HepG2 (cell line): ENCODE measurements around the gene HERC6. TPM values are rescaled to one million over a fixed set of nuclear protein-coding genes. Genes with fewer than 3 reads are reported as not detected.

Source experiments
- ATAC-seq: fragments of 200-7000 bp; cut with Tn5 transposase; 3 replicates; pipeline ENCODE4 v1.9.1; 2020; ENCODE audit warnings: mild to moderate bottlenecking, moderate library complexity
- BruUV-seq: library from RNA; stranded (reverse); fragments of 400-500 nt; replicated peaks from 2 replicates; lab custom pipeline; 2021; lab: Mats Ljungman, UMichigan
- CTCF ChIA-PET: fragments of 300-600 bp; formaldehyde crosslinking; extraction: SDS; loops from one replicate; lab custom pipeline; 2021; ENCODE audit warnings: low total read pairs, inconsistent platforms, low intra/inter-chr PET ratio; lab: Yijun Ruan, JAX
- POLR2A ChIA-PET: fragments of 350-600 bp; sonication (Branson Sonifier 250); formaldehyde crosslinking; loops from one replicate; lab custom pipeline; 2020; ENCODE audit warnings: antibody characterized with exemption, inconsistent platforms; lab: Yijun Ruan, JAX
- DNase-seq: peaks from one replicate; pipeline ENCODE4 v3.0.0-alpha.2; 2015; ENCODE audit warnings: low spot score
- FAIRE-seq: peaks from 3 replicates; lab custom pipeline; 2011; peaks lifted over from hg19 to GRCh38; lab: Jason Lieb, UNC
- H2AFZ ChIP-seq: one replicate; pipeline ENCODE4 v1.6.1; 2011; ENCODE audit warnings: low read length, inconsistent platforms
- H3K27ac ChIP-seq: fragments of 300-600 bp; 3 replicates; pipeline ENCODE4 v1.8.0; 2011; ENCODE audit warnings: mixed run types, mild to moderate bottlenecking, mixed read lengths, low read length, inconsistent platforms; ENCODE audit not compliant: insufficient read depth; ENCODE audit errors: extremely low read length
- H3K27me3 ChIP-seq, 2 experiments: fragments of 200-600 bp in 1 of 2; 2 replicates in 1 of 2; 3 replicates in 1 of 2; pipeline versions ENCODE4 v1.6.0 to v1.8.0; 2011; ENCODE audit warnings: low read length in 2 of 2, mild to moderate bottlenecking in 2 of 2, moderate library complexity in 2 of 2, inconsistent platforms in 1 of 2; ENCODE audit not compliant: insufficient read depth in 2 of 2, control insufficient read depth in 1 of 2
- H3K36me3 ChIP-seq, 2 experiments: fragments of 200-600 bp in 1 of 2; replicated peaks in 1 of 2; 2 replicates in 1 of 2; 3 replicates in 1 of 2; pipeline versions ENCODE4 v1.5.1 to v1.8.0; 2011; ENCODE audit warnings: low read length in 2 of 2, inconsistent platforms in 1 of 2; ENCODE audit not compliant: insufficient read depth in 2 of 2, control insufficient read depth in 1 of 2
- H3K4me1 ChIP-seq: 2 replicates; pipeline ENCODE4 v1.5.1; 2012; ENCODE audit warnings: low read length, inconsistent platforms; ENCODE audit not compliant: insufficient read depth
- H3K4me2 ChIP-seq: 2 replicates; pipeline ENCODE4 v1.6.0; 2011; ENCODE audit warnings: low read depth, low read length, inconsistent platforms
- H3K4me3 ChIP-seq, 3 experiments: fragments of 200-600 bp in 1 of 3; sonication (generic), shearing (Covaris generic) in 1 of 3; replicated peaks in 1 of 3; 2 replicates each; pipeline ENCODE4 v1.5.1; 2011 to 2016; ENCODE audit warnings: low read length in 3 of 3, inconsistent platforms in 2 of 3, low read depth in 2 of 3, mild to moderate bottlenecking in 2 of 3, control low read depth in 1 of 3, mixed read lengths in 1 of 3; ENCODE audit not compliant: insufficient read depth in 1 of 3
- H3K79me2 ChIP-seq: one replicate; pipeline ENCODE4 v1.6.1; 2011; ENCODE audit warnings: low read length, inconsistent platforms; ENCODE audit not compliant: insufficient read depth
- H3K9ac ChIP-seq: 2 replicates; pipeline ENCODE4 v1.6.0; 2011; ENCODE audit warnings: mild to moderate bottlenecking, low read depth, low read length, inconsistent platforms; ENCODE audit not compliant: insufficient read depth
- H3K9me3 ChIP-seq: 2 replicates; pipeline ENCODE4 v1.5.1; 2012; ENCODE audit warnings: mild to moderate bottlenecking, low read length
- H4K20me1 ChIP-seq: 2 replicates; pipeline ENCODE4 v1.6.0; 2011; ENCODE audit warnings: inconsistent platforms, mild to moderate bottlenecking, low read length, moderate library complexity; ENCODE audit not compliant: insufficient read depth
- HNRNPK ChIP-seq: fragments of 200-400 bp; formaldehyde crosslinking; IDR thresholded peaks from 2 replicates; pipeline ENCODE4 v1.6.1; 2018; ENCODE audit warnings: low read length, low read depth, moderate library complexity, mild to moderate bottlenecking; ENCODE audit not compliant: poor library complexity, severe bottlenecking
- MAFK ChIP-seq, 2 experiments: IDR thresholded peaks in 1 of 2; conservative IDR thresholded peaks in 1 of 2; 2 replicates each; pipeline ENCODE4 v1.6.1; 2011; ENCODE audit warnings: improper control_type of control experiment in 2 of 2, low read length in 2 of 2
- ZBTB7A ChIP-seq: sonication (generic); formaldehyde crosslinking; IDR thresholded peaks from 2 replicates; pipeline ENCODE4 v1.8.0; 2022; ENCODE audit warnings: mild to moderate bottlenecking, missing genetic modification reagents
- WGBS: methylation state at CpG from one replicate; pipeline ENCODE4 v1.1.6; 2017; ENCODE audit warnings: low lambda C conversion rate; 5-methylcytosine and 5-hydroxymethylcytosine counted together
- in situ Hi-C: cut with HindIII; loops from 2 replicates; pipeline ENCODE4 v1.10.0; 2017; ENCODE audit warnings: low pct_unique_long_range_greater_than_20kb; ENCODE audit not compliant: extremely low pct_ligation_motif_present
- intact Hi-C: fragments of 100-400 bp; cut with micrococcal nuclease; formaldehyde crosslinking; loops from one replicate; pipeline ENCODE4 v1.10.0; 2022; ENCODE audit not compliant: unreplicated experiment
- polyA plus RNA-seq, 8 experiments: library from polyadenylated mRNA; depleted of rRNA in 3 of 8; stranded (reverse) in 7 of 8; unstranded in 1 of 8; fragments of >200 nt; fragmentation: Illumina TruSeq in 4 of 8; extraction: Trizol in 4 of 8; gene quantifications; 2 replicates each; pipeline versions ENCODE4 v1.2.1 to v1.2.3, GENCODE V29; 2011 to 2016; ENCODE audit warnings: low read depth in 4 of 8, missing spikeins in 1 of 8, mixed read lengths in 1 of 8; ENCODE audit not compliant: insufficient read depth in 1 of 8
- total RNA-seq, 5 experiments: library from RNA; depleted of rRNA; stranded (reverse); fragments of >200 nt; fragmentation: Illumina TruSeq; extraction: Trizol; gene quantifications; 2 replicates each; pipeline ENCODE4 v1.2.3, GENCODE V29; 2016; ENCODE audit warnings: low read depth in 1 of 5
- TF ChIP-seq, protein P1 (sequence below): sonication (generic); formaldehyde crosslinking; IDR thresholded peaks from 2 replicates; pipeline ENCODE4 v1.5.0; 2020; ENCODE audit warnings: missing genetic modification reagents

The HERC6 gene
- total and polyA plus RNA-seq, 2 of the 13 experiments (the other 11 are each of a cell fraction or from before 2014, with no cell fraction given): 0.50 to 2.0 TPM

DNA sequence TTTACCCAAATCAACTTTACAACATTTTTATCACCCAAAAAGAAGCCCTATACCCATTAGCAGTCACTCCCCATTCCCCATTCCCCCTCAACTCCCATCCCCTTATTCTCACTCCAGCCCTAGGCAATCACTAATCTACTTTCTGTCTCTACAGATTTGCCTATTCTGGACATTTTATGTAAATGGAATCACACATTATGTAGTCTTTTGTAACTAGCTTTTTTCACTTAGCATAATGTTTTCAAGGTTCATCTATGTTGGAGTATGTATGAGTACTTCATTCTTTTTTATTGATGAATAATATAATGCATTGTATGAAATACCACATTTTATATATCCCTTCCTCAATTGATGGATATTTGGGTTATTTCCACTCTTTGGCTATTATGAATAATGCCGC lies 42.2 kb downstream of the HERC6 start:
- Histone ChIP-seq H3K4me3 (no peak overlapping the region), H3K36me3 (no peaks in the 10 kb centered on the region), H3K9ac (no peak overlapping the region), H3K4me2 (no peak overlapping the region), H3K79me2 (no peaks in the 10 kb centered on the region), H3K4me1 (no peaks in the 10 kb centered on the region), H3K9me3 (no peaks in the 10 kb centered on the region), H3K27ac (no peak overlapping the region), H2AFZ (no peak overlapping the region), H4K20me1 (no peaks in the 10 kb centered on the region), H3K27me3 (no peaks in the 10 kb centered on the region)
- ATAC-seq (no peak), FAIRE-seq (no peak), DNase-seq (no peak)
- intact Hi-C loops: no loop called here
- in situ Hi-C loops: no loop called here
- WGBS: 97% methylated on average over 1 of the region's 1 CpG
- BruUV-seq: no TSS peak
- peak; percentile 74 for TF ChIP-seq HNRNPK
- TF ChIP-seq, protein P1, sequence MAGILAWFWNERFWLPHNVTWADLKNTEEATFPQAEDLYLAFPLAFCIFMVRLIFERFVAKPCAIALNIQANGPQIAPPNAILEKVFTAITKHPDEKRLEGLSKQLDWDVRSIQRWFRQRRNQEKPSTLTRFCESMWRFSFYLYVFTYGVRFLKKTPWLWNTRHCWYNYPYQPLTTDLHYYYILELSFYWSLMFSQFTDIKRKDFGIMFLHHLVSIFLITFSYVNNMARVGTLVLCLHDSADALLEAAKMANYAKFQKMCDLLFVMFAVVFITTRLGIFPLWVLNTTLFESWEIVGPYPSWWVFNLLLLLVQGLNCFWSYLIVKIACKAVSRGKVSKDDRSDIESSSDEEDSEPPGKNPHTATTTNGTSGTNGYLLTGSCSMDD (CRISPR knock-in tag): no peak
- ChIA-PET POLR2A (no interaction called here), CTCF (no interaction called here)

DNA sequence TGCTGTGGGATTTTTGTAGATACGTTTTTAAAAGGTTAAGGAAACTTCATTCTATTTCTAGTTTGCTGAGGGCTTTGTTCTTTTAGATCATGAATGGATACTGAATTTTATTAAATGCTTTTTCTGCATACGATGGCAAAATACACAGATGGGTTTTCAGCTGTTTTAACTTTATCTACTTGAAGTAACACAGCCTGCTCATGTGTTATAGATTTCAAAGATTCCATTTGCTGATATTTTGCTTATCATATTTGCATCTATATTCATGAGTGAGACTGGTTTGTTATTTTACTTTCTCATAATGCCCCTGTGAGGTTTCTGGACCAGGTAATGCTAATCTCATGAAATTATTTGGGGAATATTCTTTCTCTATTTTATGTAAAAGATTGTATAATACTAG lies 43.8 kb downstream of the HERC6 start:
- TF ChIP-seq MAFK (conservative IDR thresholded peaks at IDR 0.05 in 1 of 2, IDR thresholded peaks at IDR 0.05 in 1 of 2; ENCODE audit: low read length in 2 of 2): peak in 1 of 2 experiments; percentile 47; a peak in 2 of 4 replicates
- TF ChIP-seq ZBTB7A: no peak
- CTCF ChIA-PET: no interaction called here
- FAIRE-seq (no peak), DNase-seq (no peak), ATAC-seq (no peak)
- Histone ChIP-seq H3K27me3 (no peaks in the 10 kb centered on the region), H3K79me2 (no peaks in the 10 kb centered on the region), H2AFZ (no peak overlapping the region), H3K27ac (no peak overlapping the region), H3K36me3 (no peaks in the 10 kb centered on the region), H3K4me1 (no peaks in the 10 kb centered on the region), H3K4me3 (no peak overlapping the region), H4K20me1 (no peaks in the 10 kb centered on the region), H3K9ac (no peak overlapping the region), H3K4me2 (no peak overlapping the region), H3K9me3 (no peaks in the 10 kb centered on the region)
- 1% methylated on average over 2 of the region's 2 CpGs for WGBS
- no TSS peak for BruUV-seq
- intact Hi-C loops: no loop called here
- in situ Hi-C loops: no loop called here
- POLR2A ChIA-PET: no interaction called here
